H9 (cell line): Measurements from ENCODE around the gene PGAM1. TPM values are rescaled to one million over a fixed set of nuclear protein-coding genes. Genes with fewer than 3 reads are reported as not detected.

Experiments
- DNase-seq: peaks from one replicate; pipeline ENCODE4 v3.0.0-alpha.2; 2017
- H2AFZ ChIP-seq: one replicate; pipeline ENCODE4 v1.6.1; 2013; ENCODE audit warnings: mild to moderate bottlenecking, low read length, control low read depth, moderate library complexity
- H2AK5ac ChIP-seq: 2 replicates; pipeline ENCODE4 v1.6.1; 2013; ENCODE audit warnings: low read length, control low read depth, mixed read lengths; ENCODE audit not compliant: insufficient read length
- H2BK120ac ChIP-seq: one replicate; pipeline ENCODE4 v1.6.1; 2013; ENCODE audit warnings: low read depth, mild to moderate bottlenecking, low read length, control low read depth, inconsistent platforms; ENCODE audit not compliant: poor library complexity, severe bottlenecking
- H2BK12ac ChIP-seq: 2 replicates; pipeline ENCODE4 v1.6.1; 2013; ENCODE audit warnings: low read length, control low read depth, mixed read lengths, low read depth; ENCODE audit not compliant: insufficient read length
- H2BK15ac ChIP-seq: 2 replicates; pipeline ENCODE4 v1.6.1; 2013; ENCODE audit warnings: low read depth, low read length, control low read depth
- H2BK20ac ChIP-seq: one replicate; pipeline ENCODE4 v1.6.1; 2013; ENCODE audit warnings: low read depth, mild to moderate bottlenecking, low read length, control low read depth, inconsistent platforms; ENCODE audit not compliant: poor library complexity, severe bottlenecking
- H2BK5ac ChIP-seq: 2 replicates; pipeline ENCODE4 v1.6.1; 2013; ENCODE audit warnings: low read length, control low read depth, mixed read lengths; ENCODE audit not compliant: insufficient read length
- H3K14ac ChIP-seq: 2 replicates; pipeline ENCODE4 v1.6.1; 2013; ENCODE audit warnings: low read length, control low read depth; ENCODE audit not compliant: insufficient read depth
- H3K18ac ChIP-seq: 2 replicates; pipeline ENCODE4 v1.6.1; 2013; ENCODE audit warnings: low read depth, mild to moderate bottlenecking, mixed read lengths, low read length, control low read depth; ENCODE audit not compliant: insufficient read length
- H3K23ac ChIP-seq: 2 replicates; pipeline ENCODE4 v1.6.1; 2013; ENCODE audit warnings: low read length, control low read depth, mixed read lengths, low read depth; ENCODE audit not compliant: insufficient read length
- H3K23me2 ChIP-seq: 2 replicates; pipeline ENCODE4 v1.6.1; 2013; ENCODE audit warnings: low read depth, mild to moderate bottlenecking, mixed read lengths, low read length, control low read depth; ENCODE audit not compliant: insufficient read length, poor library complexity, severe bottlenecking
- H3K27ac ChIP-seq: 2 replicates; pipeline ENCODE4 v1.5.1; 2013; ENCODE audit warnings: low read length, control low read depth, mixed read lengths, low read depth; ENCODE audit not compliant: insufficient read length
- H3K27me3 ChIP-seq: 2 replicates; pipeline ENCODE4 v1.6.1; 2013; ENCODE audit warnings: low read length, control low read depth, inconsistent platforms; ENCODE audit not compliant: insufficient read depth
- H3K4ac ChIP-seq: 2 replicates; pipeline ENCODE4 v1.6.1; 2013; ENCODE audit warnings: low read depth, mild to moderate bottlenecking, control low read depth, inconsistent platforms, low read length, moderate library complexity
- H3K4me1 ChIP-seq: 2 replicates; pipeline ENCODE4 v1.6.1; 2013; ENCODE audit warnings: low read length, control low read depth, inconsistent platforms; ENCODE audit not compliant: insufficient read depth
- H3K4me2 ChIP-seq: 2 replicates; pipeline ENCODE4 v1.6.1; 2013; ENCODE audit warnings: low read length, control low read depth, mixed read lengths; ENCODE audit not compliant: insufficient read length, insufficient read depth
- H3K56ac ChIP-seq: 2 replicates; pipeline ENCODE4 v1.6.1; 2013; ENCODE audit warnings: low read depth, mild to moderate bottlenecking, mixed read lengths, low read length, control low read depth; ENCODE audit not compliant: insufficient read length
- H3K79me1 ChIP-seq: 2 replicates; pipeline ENCODE4 v1.6.1; 2013; ENCODE audit warnings: low read depth, mild to moderate bottlenecking, moderate library complexity, low read length, control low read depth, inconsistent platforms; ENCODE audit not compliant: insufficient read depth, poor library complexity, severe bottlenecking
- H3K79me2 ChIP-seq: 2 replicates; pipeline ENCODE4 v1.6.1; 2013; ENCODE audit warnings: low read length, control low read depth, inconsistent platforms; ENCODE audit not compliant: insufficient read depth
- H3K9ac ChIP-seq: 2 replicates; pipeline ENCODE4 v1.6.1; 2013; ENCODE audit warnings: low read length, control low read depth, mixed read lengths; ENCODE audit not compliant: insufficient read length; ENCODE audit errors: extremely low read depth
- H3K9me3 ChIP-seq: one replicate; pipeline ENCODE4 v1.6.1; 2013; ENCODE audit warnings: low read depth, low read length, inconsistent platforms; ENCODE audit not compliant: control insufficient read depth
- H3T11ph ChIP-seq: one replicate; pipeline ENCODE4 v1.6.1; 2013; ENCODE audit warnings: mild to moderate bottlenecking, low read length, control low read depth, inconsistent platforms
- H4K20me1 ChIP-seq: one replicate; pipeline ENCODE4 v1.6.1; 2013; ENCODE audit not compliant: control insufficient read depth, insufficient read length, insufficient read depth
- H4K5ac ChIP-seq: 2 replicates; pipeline ENCODE4 v1.6.1; 2013; ENCODE audit warnings: low read depth, mild to moderate bottlenecking, mixed read lengths, low read length, control low read depth; ENCODE audit not compliant: insufficient read length
- H4K8ac ChIP-seq: replicated peaks from 2 replicates; pipeline ENCODE4 v1.6.1; 2013; ENCODE audit warnings: low read length, control low read depth, mixed read lengths, low read depth; ENCODE audit not compliant: insufficient read length
- H4K91ac ChIP-seq: 2 replicates; pipeline ENCODE4 v1.6.1; 2013; ENCODE audit warnings: low read depth, mild to moderate bottlenecking, moderate library complexity, mixed read lengths, low read length, control low read depth; ENCODE audit not compliant: insufficient read length
- H3K27ac Mint-ChIP-seq, 3 experiments: 2 replicates in 2 of 3; 3 replicates in 1 of 3; pipeline ENCODE4 v1.8.0; 2020 to 2021; ENCODE audit warnings: mixed read lengths in 3 of 3, mild to moderate bottlenecking in 1 of 3, moderate library complexity in 1 of 3
- H3K27me3 Mint-ChIP-seq: 2 replicates; pipeline ENCODE4 v1.8.0; 2021; ENCODE audit warnings: low read depth, mild to moderate bottlenecking, moderate library complexity, mixed read lengths
- H3K36me3 Mint-ChIP-seq, 3 experiments: 2 replicates in 2 of 3; 3 replicates in 1 of 3; pipeline ENCODE4 v1.8.0; 2020 to 2021; ENCODE audit warnings: low read depth in 3 of 3, mixed read lengths in 3 of 3; ENCODE audit not compliant: insufficient read depth in 1 of 3
- H3K4me1 Mint-ChIP-seq, 2 experiments: 2 replicates each; pipeline ENCODE4 v1.8.0; 2020; ENCODE audit warnings: mixed read lengths in 2 of 2
- H3K4me3 Mint-ChIP-seq, 2 experiments: 2 replicates in 1 of 2; 3 replicates in 1 of 2; pipeline ENCODE4 v1.8.0; 2020 to 2021; ENCODE audit warnings: mild to moderate bottlenecking in 2 of 2, mixed read lengths in 2 of 2, moderate library complexity in 1 of 2
- H3K9me3 Mint-ChIP-seq, 2 experiments: 2 replicates in 1 of 2; 3 replicates in 1 of 2; pipeline ENCODE4 v1.8.0; 2020; ENCODE audit warnings: mild to moderate bottlenecking in 2 of 2, mixed read lengths in 2 of 2, moderate library complexity in 1 of 2
- CTCF ChIP-seq: fragments of 200-600 bp; sonication (generic); conservative IDR thresholded peaks from 3 replicates; pipeline ENCODE4 v1.8.0; 2021; ENCODE audit warnings: antibody characterized with exemption, mild to moderate bottlenecking
- WGBS: extraction: QIAGEN DNeasy Blood & Tissue Kit; methylation state at CpG from one replicate; pipeline ENCODE4 v1.1.7; 2013; ENCODE audit warnings: missing lambda C conversion rate, low lambda C conversion rate, mixed read lengths; ENCODE audit not compliant: insufficient read length; ENCODE audit errors: extremely low coverage; 5-methylcytosine and 5-hydroxymethylcytosine counted together
- total RNA-seq: library from RNA; stranded (reverse); gene quantifications from 2 replicates; pipeline ENCODE4 v1.2.1, GENCODE V29; 2021

Gene PGAM1
- total RNA-seq, 1 experiment from 2014 or later = 932 TPM

DNA sequence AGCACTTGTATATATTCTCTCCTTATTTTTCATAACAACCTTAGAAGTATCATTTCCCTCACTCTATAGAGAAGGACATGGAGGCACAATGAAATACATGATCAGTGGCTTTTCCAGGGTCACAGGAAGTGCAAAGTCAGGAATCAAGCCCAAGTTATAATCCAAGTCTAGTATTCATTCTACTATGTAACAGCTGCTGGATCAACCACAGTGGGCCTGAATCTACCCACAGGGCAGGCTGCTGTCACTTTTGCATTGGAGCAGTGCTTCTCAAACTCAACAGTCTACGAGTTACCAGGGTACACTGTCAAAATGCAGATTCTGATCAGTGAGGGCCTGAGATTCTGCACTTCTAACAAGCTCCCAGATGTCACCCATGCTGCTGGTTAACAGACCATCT, 38.2 kb downstream of the PGAM1 start:
- H3K27ac ChIP-seq = peak overlapping the region; percentile 28
- H2AK5ac ChIP-seq = no peak overlapping the region
- H2BK120ac ChIP-seq = no peak overlapping the region
- no peak overlapping the region for H3T11ph ChIP-seq
- H3K79me1 ChIP-seq = no peaks in the 10 kb centered on the region
- Mint-ChIP-seq H3K27ac (peak overlapping the region in 2 of 3 experiments; percentile 39 to 73; a peak in 3 of 7 replicates), H3K36me3 (peaks cover 33 to 91% (median 73%) of the 10 kb centered on the region in 3 experiments), H3K4me3 (no peak overlapping the region), H3K4me1 (no peaks in the 10 kb centered on the region), H3K9me3 (no peaks in the 10 kb centered on the region), H3K27me3 (no peaks in the 10 kb centered on the region)
- no peak overlapping the region for H4K8ac ChIP-seq
- WGBS = no CpG with 5 or more reads among the region's 1 CpG
- H3K9me3 ChIP-seq = no peaks in the 10 kb centered on the region
- no peak overlapping the region for H3K4me2 ChIP-seq
- no peaks in the 10 kb centered on the region for H3K23me2 ChIP-seq
- H2BK20ac ChIP-seq = no peak overlapping the region
- no peak for DNase-seq
- H2AFZ ChIP-seq = no peak overlapping the region
- H3K14ac ChIP-seq = no peak overlapping the region
- no peak overlapping the region for H4K5ac ChIP-seq
- no peak overlapping the region for H2BK5ac ChIP-seq
- H3K4ac ChIP-seq = no peak overlapping the region
- H2BK15ac ChIP-seq = no peak overlapping the region
- H3K27me3 ChIP-seq = no peaks in the 10 kb centered on the region
- no peak overlapping the region for H4K91ac ChIP-seq
- H3K23ac ChIP-seq = no peak overlapping the region
- no peak for TF ChIP-seq CTCF
- H3K4me1 ChIP-seq = no peaks in the 10 kb centered on the region
- H3K79me2 ChIP-seq = no peaks in the 10 kb centered on the region
- H2BK12ac ChIP-seq = no peak overlapping the region
- no peak overlapping the region for H3K9ac ChIP-seq
- no peak overlapping the region for H3K56ac ChIP-seq
- H4K20me1 ChIP-seq = no peaks in the 10 kb centered on the region
- H3K18ac ChIP-seq = no peak overlapping the region
